K562 (cell line): ENCODE results near the gene ELMO1. TPM values are rescaled to one million over a fixed set of nuclear protein-coding genes. Genes with fewer than 3 reads are reported as not detected.

Source experiments
- ATAC-seq: fragments of 200-7000 bp; cut with Tn5 transposase; 3 replicates; pipeline ENCODE4 v1.9.1; 2020; ENCODE audit warnings: moderate library complexity
- BruUV-seq: library from RNA; stranded (reverse); fragments of 400-500 nt; replicated peaks from 2 replicates; lab custom pipeline; 2021; lab: Mats Ljungman, UMichigan
- CTCF ChIA-PET: fragments of 300-600 bp; formaldehyde crosslinking; extraction: SDS; loops from one replicate; lab custom pipeline; 2021; ENCODE audit warnings: low intra/inter-chr PET ratio; lab: Yijun Ruan, JAX
- POLR2A ChIA-PET: fragments of 300-600, 350-650 bp; sonication (Branson Sonifier 250); formaldehyde crosslinking; extraction: SDS; loops from one replicate; lab custom pipeline; 2021; ENCODE audit warnings: antibody characterized with exemption, inconsistent platforms; lab: Yijun Ruan, JAX
- DNase-seq, 4 experiments: peaks; one replicate each; pipeline versions ENCODE4 v3.0.0 to v3.0.0-alpha.2; 2011 to 2018; ENCODE audit warnings: low spot score in 3 of 4, mixed read lengths in 3 of 4; ENCODE audit errors: extremely low read depth in 1 of 4
- FAIRE-seq: peaks from 2 replicates; lab custom pipeline; 2011; peaks lifted over from hg19 to GRCh38; lab: Jason Lieb, UNC
- H2AFZ ChIP-seq: 2 replicates; pipeline ENCODE4 v1.6.0; 2011; ENCODE audit warnings: low read depth, low read length, control low read depth, inconsistent platforms
- H3K27ac ChIP-seq: fragments of 200-600 bp; 3 replicates; pipeline ENCODE4 v1.8.0; 2011; ENCODE audit warnings: low read depth, mild to moderate bottlenecking, control low read depth, inconsistent platforms, low read length, moderate library complexity, mixed read lengths; ENCODE audit errors: extremely low read depth
- H3K27me3 ChIP-seq, 2 experiments: fragments of 300-600 bp in 1 of 2; 2 replicates in 1 of 2; 3 replicates in 1 of 2; pipeline versions ENCODE4 v1.6.0 to v1.8.0; 2011; ENCODE audit warnings: inconsistent platforms in 2 of 2, low read length in 2 of 2, mild to moderate bottlenecking in 1 of 2, mixed read lengths in 1 of 2, moderate library complexity in 1 of 2; ENCODE audit not compliant: control insufficient read depth in 2 of 2, insufficient read depth in 2 of 2
- H3K36me3 ChIP-seq: fragments of 300-600 bp; 3 replicates; pipeline ENCODE4 v1.8.0; 2011; ENCODE audit warnings: mild to moderate bottlenecking, low read length, inconsistent platforms; ENCODE audit not compliant: control insufficient read depth, insufficient read depth
- H3K4me1 ChIP-seq, 2 experiments: fragments of 200-600 bp in 1 of 2; replicated peaks in 1 of 2; 2 replicates in 1 of 2; 3 replicates in 1 of 2; pipeline versions ENCODE4 v1.5.1 to v1.8.0; 2011; ENCODE audit warnings: inconsistent platforms in 2 of 2, low read length in 2 of 2, mild to moderate bottlenecking in 1 of 2, mixed read lengths in 1 of 2, moderate library complexity in 1 of 2; ENCODE audit not compliant: control insufficient read depth in 2 of 2, insufficient read depth in 2 of 2
- H3K4me2 ChIP-seq: 2 replicates; pipeline ENCODE4 v1.6.1; 2011; ENCODE audit warnings: low read length, control low read depth, inconsistent platforms, mixed read lengths; ENCODE audit not compliant: insufficient read depth
- H3K4me3 ChIP-seq: fragments of 200-600 bp; sonication (generic), shearing (Covaris generic); 2 replicates; pipeline ENCODE4 v1.5.1; 2016; ENCODE audit warnings: control low read depth, inconsistent platforms
- H3K79me2 ChIP-seq: fragments of 200-600 bp; 3 replicates; pipeline ENCODE4 v1.8.0; 2011; ENCODE audit warnings: low read length, inconsistent platforms; ENCODE audit not compliant: control insufficient read depth, insufficient read depth
- H3K9ac ChIP-seq, 2 experiments: 2 replicates each; pipeline versions ENCODE4 v1.6.0 to v1.6.1; 2011; ENCODE audit warnings: low read depth in 2 of 2, low read length in 2 of 2, control low read depth in 1 of 2, inconsistent platforms in 1 of 2, mild to moderate bottlenecking in 1 of 2, mixed read lengths in 1 of 2; ENCODE audit not compliant: insufficient read depth in 1 of 2
- H3K9me1 ChIP-seq: one replicate; pipeline ENCODE4 v1.6.0; 2011; ENCODE audit warnings: inconsistent platforms, mild to moderate bottlenecking, low read length, moderate library complexity; ENCODE audit not compliant: control insufficient read depth, insufficient read depth
- H3K9me3 ChIP-seq: replicated peaks from 2 replicates; pipeline ENCODE4 v1.5.1; 2011; ENCODE audit warnings: low read depth, low read length, inconsistent platforms; ENCODE audit not compliant: control insufficient read depth, insufficient read depth
- H4K20me1 ChIP-seq: replicated peaks from 2 replicates; pipeline ENCODE4 v1.6.1; 2011; ENCODE audit warnings: low read length, inconsistent platforms, mixed read lengths; ENCODE audit not compliant: control insufficient read depth, insufficient read depth
- CHD4 ChIP-seq: fragments of 200-600 bp; sonication (generic); IDR thresholded peaks from 3 replicates; pipeline ENCODE4 v1.6.1; 2012; ENCODE audit warnings: low read depth, mild to moderate bottlenecking, mixed read lengths, low read length, inconsistent platforms; ENCODE audit not compliant: insufficient read depth, insufficient replicate concordance, poor library complexity, severe bottlenecking
- CTCF ChIP-seq, 3 experiments: IDR thresholded peaks in 2 of 3; conservative IDR thresholded peaks in 1 of 3; 2 replicates each; pipeline ENCODE4 v1.5.1; 2011 to 2012; ENCODE audit warnings: low read length in 3 of 3, mild to moderate bottlenecking in 3 of 3, control low read depth in 2 of 3, improper control_type of control experiment in 1 of 3, inconsistent platforms in 1 of 3, low read depth in 1 of 3, mixed read lengths in 1 of 3, moderate library complexity in 1 of 3; ENCODE audit not compliant: insufficient read depth in 2 of 3
- CTCFL ChIP-seq: IDR thresholded peaks from 2 replicates; pipeline ENCODE4 v1.6.1; 2011; ENCODE audit warnings: borderline replicate concordance, low read depth, mild to moderate bottlenecking, moderate library complexity, low read length; ENCODE audit not compliant: insufficient read depth, poor library complexity, severe bottlenecking
- NCOA2 ChIP-seq, 2 experiments: fragments of 450-650 bp; IDR thresholded peaks; 2 replicates each; pipeline ENCODE4 v1.6.1; 2018; ENCODE audit warnings: mild to moderate bottlenecking in 2 of 2, moderate library complexity in 1 of 2; ENCODE audit not compliant: partially characterized antibody in 2 of 2
- ZBTB2 ChIP-seq: fragments of 450-650 bp; IDR thresholded peaks from 2 replicates; pipeline ENCODE4 v1.6.1; 2016; ENCODE audit warnings: antibody characterized with exemption
- ZNF280A ChIP-seq: fragments of 450-650 bp; IDR thresholded peaks from 2 replicates; pipeline ENCODE4 v1.6.1; 2018; ENCODE audit warnings: mild to moderate bottlenecking, low read depth; ENCODE audit not compliant: partially characterized antibody
- WGBS: fragments of 100-300 bp; shearing (Covaris generic); methylation state at CpG from one replicate; pipeline ENCODE4 v1.1.6; 2016; ENCODE audit warnings: low coverage, mixed read lengths; ENCODE audit not compliant: insufficient coverage; ENCODE audit errors: missing lambda C conversion rate; 5-methylcytosine and 5-hydroxymethylcytosine counted together
- in situ Hi-C: fragments of 300-500 bp; cut with MboI; formaldehyde crosslinking; loops from 4 replicates; pipeline ENCODE4 v1.15.0; 2018; ENCODE audit warnings: inconsistent platforms, mixed read lengths
- intact Hi-C: fragments of 100-400 bp; cut with micrococcal nuclease; formaldehyde crosslinking; loops from 2 replicates; pipeline ENCODE4 v1.14.2; 2022
- polyA plus RNA-seq, 8 experiments: library from polyadenylated mRNA; depleted of rRNA in 4 of 8; stranded (reverse) in 5 of 8; unstranded in 3 of 8; fragments of >200 nt; fragmentation: Nextera tagmentation in 2 of 8; fragmentation: Illumina TruSeq in 1 of 8; extraction: Ambion mirVana in 2 of 8; extraction: Trizol in 1 of 8; gene quantifications; 2 replicates each; pipeline versions ENCODE4 v1.2.1 to v1.2.3, GENCODE V29; 2011 to 2014; ENCODE audit warnings: inconsistent platforms in 1 of 8, missing spikeins in 1 of 8
- total RNA-seq, 7 experiments: library from RNA; depleted of rRNA in 6 of 7; stranded (reverse); fragments of >200 nt in 6 of 7; fragmentation: Illumina TruSeq in 2 of 7; extraction: Trizol in 2 of 7; gene quantifications; 2 replicates each; pipeline versions ENCODE4 v1.2.1 to v1.2.3, GENCODE V29; 2011 to 2021; ENCODE audit warnings: low replicate concordance in 1 of 7

Gene ELMO1
- total and polyA plus RNA-seq, 9 of the 15 experiments (the other 6 are each of a cell fraction or from before 2014, with no cell fraction given) = 0.36 to 7.2 (median 3.6) TPM

- FAIRE-seq (no peak), DNase-seq (no peak), ATAC-seq (no peak)
- POLR2A ChIA-PET = no interaction called here
- in situ Hi-C loops = no loop called here
- intact Hi-C loops = loop anchor here (5.0 kb wide), 3 partner anchors 231 to 494 kb away; no protein-coding TSS in a partner anchor
- Histone ChIP-seq H3K4me2 (no peak overlapping the region), H3K27me3 (no peaks in the 10 kb centered on the region), H4K20me1 (no peaks in the 10 kb centered on the region), H3K9ac (no peak overlapping the region), H3K4me3 (no peak overlapping the region), H3K79me2 (no peaks in the 10 kb centered on the region), H3K9me3 (no peaks in the 10 kb centered on the region), H3K27ac (no peak overlapping the region), H2AFZ (no peak overlapping the region), H3K36me3 (no peaks in the 10 kb centered on the region), H3K4me1 (no peaks in the 10 kb centered on the region), H3K9me1 (no peaks in the 10 kb centered on the region)
- no peak for TF ChIP-seq CTCFL
- no peak for TF ChIP-seq NCOA2 (IDR thresholded peaks at IDR 0.05; ENCODE audit: partially characterized antibody in 2 of 2)
- no peak for TF ChIP-seq CTCF (IDR thresholded peaks at IDR 0.05 in 2 of 3, conservative IDR thresholded peaks at IDR 0.05 in 1 of 3; ENCODE audit: insufficient read depth in 2 of 3, low read depth in 1 of 3, low read length in 3 of 3)
- TF ChIP-seq ZBTB2 = no peak
- TF ChIP-seq CHD4 = no peak
- TF ChIP-seq ZNF280A = no peak
- BruUV-seq = no TSS peak
- WGBS = 2% methylated on average over 3 of the region's 3 CpGs
- CTCF ChIA-PET = no interaction called here
These were observed 482.6 kb downstream of the ELMO1 start for GRCh38 chr7:36966039-36966438.
